Astrocyte (in vitro differentiated cells and primary cell): ENCODE data around the gene CDK4. TPM values are rescaled to one million over a fixed set of nuclear protein-coding genes. Genes with fewer than 3 reads are reported as not detected.
A peak's percentile ranks its signal among the peaks of the same experiment; 100 is the strongest.

ENCODE experiments used
- DNase-seq: peaks from one replicate; pipeline ENCODE4 v3.0.0-alpha.2; 2010; ENCODE audit warnings: low read depth
- FAIRE-seq: peaks from 2 replicates; lab custom pipeline; 2011; peaks lifted over from hg19 to GRCh38; lab: Jason Lieb, UNC
- H2AFZ ChIP-seq: 2 replicates; pipeline ENCODE4 v1.6.0; 2012; ENCODE audit warnings: low read depth, low read length, inconsistent platforms
- H3K27ac ChIP-seq: 2 replicates; pipeline ENCODE4 v1.5.1; 2011; ENCODE audit warnings: low read depth, low read length, inconsistent platforms
- H3K27me3 ChIP-seq: 2 replicates; pipeline ENCODE4 v1.6.0; 2011; ENCODE audit warnings: low read length, inconsistent platforms; ENCODE audit not compliant: insufficient read depth
- H3K36me3 ChIP-seq: 2 replicates; pipeline ENCODE4 v1.5.1; 2011; ENCODE audit warnings: low read length, inconsistent platforms; ENCODE audit not compliant: insufficient read depth
- H3K4me1 ChIP-seq: 2 replicates; pipeline ENCODE4 v1.5.1; 2011; ENCODE audit warnings: low read length, inconsistent platforms; ENCODE audit not compliant: insufficient read depth
- H3K4me2 ChIP-seq: 2 replicates; pipeline ENCODE4 v1.6.0; 2012; ENCODE audit warnings: low read length, inconsistent platforms
- H3K4me3 ChIP-seq: 2 replicates; pipeline ENCODE4 v1.5.1; 2011; ENCODE audit warnings: low read depth, mild to moderate bottlenecking, low read length, inconsistent platforms; ENCODE audit not compliant: insufficient read depth
- H3K79me2 ChIP-seq: 2 replicates; pipeline ENCODE4 v1.6.0; 2012; ENCODE audit warnings: mild to moderate bottlenecking, low read length, inconsistent platforms; ENCODE audit not compliant: insufficient read depth
- H3K9ac ChIP-seq: 2 replicates; pipeline ENCODE4 v1.6.0; 2012; ENCODE audit warnings: mild to moderate bottlenecking, low read length, inconsistent platforms
- H3K9me3 ChIP-seq: 2 replicates; pipeline ENCODE4 v1.5.1; 2012; ENCODE audit warnings: low read depth, mild to moderate bottlenecking, low read length, inconsistent platforms; ENCODE audit not compliant: insufficient read depth
- H4K20me1 ChIP-seq: 2 replicates; pipeline ENCODE4 v1.6.0; 2012; ENCODE audit warnings: low read length, inconsistent platforms; ENCODE audit not compliant: insufficient read depth
- H3K27ac Mint-ChIP-seq: one replicate; pipeline ENCODE4 v1.8.0; 2021; ENCODE audit warnings: mild to moderate bottlenecking, mixed read lengths; ENCODE audit not compliant: unreplicated experiment
- H3K27me3 Mint-ChIP-seq: one replicate; pipeline ENCODE4 v1.8.0; 2021; ENCODE audit warnings: low read depth, mixed read lengths; ENCODE audit not compliant: unreplicated experiment
- H3K36me3 Mint-ChIP-seq: one replicate; pipeline ENCODE4 v1.8.0; 2021; ENCODE audit warnings: low read depth, mixed read lengths; ENCODE audit not compliant: unreplicated experiment
- H3K4me1 Mint-ChIP-seq: one replicate; pipeline ENCODE4 v1.8.0; 2021; ENCODE audit warnings: low read depth, mixed read lengths; ENCODE audit not compliant: unreplicated experiment
- H3K4me3 Mint-ChIP-seq: one replicate; pipeline ENCODE4 v1.8.0; 2021; ENCODE audit warnings: mild to moderate bottlenecking, moderate library complexity, mixed read lengths; ENCODE audit not compliant: unreplicated experiment
- H3K9me3 Mint-ChIP-seq: one replicate; pipeline ENCODE4 v1.8.0; 2021; ENCODE audit warnings: mild to moderate bottlenecking, mixed read lengths; ENCODE audit not compliant: unreplicated experiment
- EZH2 ChIP-seq: IDR thresholded peaks from 2 replicates; pipeline ENCODE4 v1.6.1; 2012; ENCODE audit warnings: mild to moderate bottlenecking, low read length, inconsistent platforms; ENCODE audit not compliant: insufficient read depth
- total RNA-seq: library from RNA; stranded (reverse); gene quantifications from 2 replicates; pipeline ENCODE4 v1.2.1, GENCODE V29; 2021
- TF ChIP-seq, protein P1 (sequence below): IDR thresholded peaks from 2 replicates; pipeline ENCODE4 v1.5.1; 2011; ENCODE audit warnings: low read depth, mild to moderate bottlenecking, inconsistent platforms, low read length, moderate library complexity; ENCODE audit not compliant: insufficient read depth

Gene CDK4
- total RNA-seq, 1 donor from 2014 or later: 133 TPM

DNA sequence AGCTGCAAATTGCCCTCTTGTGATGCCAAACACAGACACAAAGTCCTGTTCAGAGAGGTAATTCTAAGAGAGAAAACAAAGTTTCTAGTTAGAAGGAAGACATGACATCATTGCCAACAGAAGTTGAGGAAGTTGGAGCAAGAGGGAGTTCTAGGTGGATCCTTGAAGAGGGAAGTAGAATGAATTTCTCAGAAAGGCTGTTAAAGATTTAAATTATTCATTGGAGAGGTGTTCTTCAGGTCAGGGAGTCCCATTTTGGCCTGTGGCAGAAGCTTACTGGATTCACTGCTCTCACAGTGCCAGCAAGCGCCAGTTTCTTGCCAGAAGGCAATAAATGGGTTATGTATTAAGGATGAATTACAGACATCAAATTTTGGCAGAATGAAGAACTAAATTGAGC is 45.8 kb upstream of the CDK4 start:
- no peaks in the 10 kb centered on the region for H3K9me3 Mint-ChIP-seq
- H2AFZ ChIP-seq: no peak overlapping the region
- H3K27ac Mint-ChIP-seq: no peak overlapping the region
- no peak overlapping the region for H3K9ac ChIP-seq
- peaks cover 13% of the 10 kb centered on the region for H3K4me1 ChIP-seq
- peaks cover 9% of the 10 kb centered on the region for H3K4me1 Mint-ChIP-seq
- no peak overlapping the region for H3K4me3 Mint-ChIP-seq
- H3K27me3 ChIP-seq: no peaks in the 10 kb centered on the region
- no peak overlapping the region for H3K27ac ChIP-seq
- no peak for TF ChIP-seq EZH2
- TF ChIP-seq, protein P1, sequence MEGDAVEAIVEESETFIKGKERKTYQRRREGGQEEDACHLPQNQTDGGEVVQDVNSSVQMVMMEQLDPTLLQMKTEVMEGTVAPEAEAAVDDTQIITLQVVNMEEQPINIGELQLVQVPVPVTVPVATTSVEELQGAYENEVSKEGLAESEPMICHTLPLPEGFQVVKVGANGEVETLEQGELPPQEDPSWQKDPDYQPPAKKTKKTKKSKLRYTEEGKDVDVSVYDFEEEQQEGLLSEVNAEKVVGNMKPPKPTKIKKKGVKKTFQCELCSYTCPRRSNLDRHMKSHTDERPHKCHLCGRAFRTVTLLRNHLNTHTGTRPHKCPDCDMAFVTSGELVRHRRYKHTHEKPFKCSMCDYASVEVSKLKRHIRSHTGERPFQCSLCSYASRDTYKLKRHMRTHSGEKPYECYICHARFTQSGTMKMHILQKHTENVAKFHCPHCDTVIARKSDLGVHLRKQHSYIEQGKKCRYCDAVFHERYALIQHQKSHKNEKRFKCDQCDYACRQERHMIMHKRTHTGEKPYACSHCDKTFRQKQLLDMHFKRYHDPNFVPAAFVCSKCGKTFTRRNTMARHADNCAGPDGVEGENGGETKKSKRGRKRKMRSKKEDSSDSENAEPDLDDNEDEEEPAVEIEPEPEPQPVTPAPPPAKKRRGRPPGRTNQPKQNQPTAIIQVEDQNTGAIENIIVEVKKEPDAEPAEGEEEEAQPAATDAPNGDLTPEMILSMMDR: no peak
- no peak for FAIRE-seq
- no peak for DNase-seq
- no peaks in the 10 kb centered on the region for H3K9me3 ChIP-seq
- peaks cover 17% of the 10 kb centered on the region for H3K36me3 Mint-ChIP-seq
- no peaks in the 10 kb centered on the region for H3K79me2 ChIP-seq
- no peaks in the 10 kb centered on the region for H4K20me1 ChIP-seq
- H3K4me2 ChIP-seq: no peak overlapping the region
- peaks cover 24% of the 10 kb centered on the region for H3K36me3 ChIP-seq
- H3K27me3 Mint-ChIP-seq: no peaks in the 10 kb centered on the region
- H3K4me3 ChIP-seq: no peak overlapping the region

DNA sequence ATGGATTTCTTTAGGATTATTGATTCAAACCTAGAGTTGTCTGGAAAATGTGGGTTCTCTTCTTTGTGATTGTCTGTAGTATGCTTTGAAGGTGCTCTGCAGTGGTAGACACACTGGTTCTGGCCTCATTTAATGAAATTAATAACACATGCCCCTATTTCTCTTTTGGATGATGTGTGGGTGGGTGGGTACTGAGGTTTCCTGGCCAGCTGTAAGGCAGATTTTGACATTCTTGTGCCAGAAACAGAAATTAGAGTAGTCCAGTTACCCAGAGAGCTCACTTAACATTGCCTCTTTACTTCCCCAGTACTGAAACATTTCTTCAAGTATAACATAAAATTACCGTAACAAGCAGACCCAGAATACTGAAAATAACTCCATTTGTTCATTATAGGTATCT is 44.9 kb upstream of the CDK4 start:
- Mint-ChIP-seq H3K27me3 (no peaks in the 10 kb centered on the region), H3K4me1 (peaks cover 9% of the 10 kb centered on the region), H3K9me3 (no peaks in the 10 kb centered on the region), H3K36me3 (peaks cover 19% of the 10 kb centered on the region), H3K27ac (no peak overlapping the region), H3K4me3 (no peak overlapping the region)
- H3K9ac ChIP-seq: no peak overlapping the region
- TF ChIP-seq, protein P1: no peak
- no peak for TF ChIP-seq EZH2
- H3K36me3 ChIP-seq: peaks cover 21% of the 10 kb centered on the region
- H3K4me2 ChIP-seq: no peak overlapping the region
- H2AFZ ChIP-seq: no peak overlapping the region
- no peak overlapping the region for H3K27ac ChIP-seq
- DNase-seq (no peak), FAIRE-seq (no peak)
- H3K9me3 ChIP-seq: no peaks in the 10 kb centered on the region
- H3K4me3 ChIP-seq: no peak overlapping the region
- H4K20me1 ChIP-seq: no peaks in the 10 kb centered on the region
- peaks cover 13% of the 10 kb centered on the region for H3K4me1 ChIP-seq
- no peaks in the 10 kb centered on the region for H3K79me2 ChIP-seq
- H3K27me3 ChIP-seq: no peaks in the 10 kb centered on the region

DNA sequence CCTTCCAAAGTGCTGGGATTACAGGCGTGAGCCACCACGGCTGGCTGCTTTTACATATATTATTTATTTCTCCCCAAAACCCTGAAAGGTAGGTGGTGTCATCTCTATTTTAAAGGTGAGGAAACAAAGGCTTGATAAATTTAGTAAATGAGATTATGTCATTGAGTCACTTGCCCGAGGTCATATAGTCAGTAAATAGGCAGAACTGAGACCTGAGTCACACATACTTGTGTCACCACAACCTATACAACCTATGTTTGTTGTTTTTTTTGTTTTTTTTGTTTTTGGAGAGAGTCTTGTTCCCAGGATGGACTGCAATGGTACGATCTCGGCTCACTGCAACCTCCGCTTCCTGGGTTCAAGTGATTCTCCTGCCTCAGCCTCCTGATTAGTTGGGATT is 43.2 kb upstream of the CDK4 start:
- Histone ChIP-seq H3K4me2 (no peak overlapping the region), H3K9ac (no peak overlapping the region), H4K20me1 (no peaks in the 10 kb centered on the region), H3K4me1 (peaks cover 13% of the 10 kb centered on the region), H3K4me3 (no peak overlapping the region), H3K79me2 (no peaks in the 10 kb centered on the region), H3K9me3 (no peaks in the 10 kb centered on the region), H3K36me3 (peaks cover 21% of the 10 kb centered on the region), H3K27me3 (no peaks in the 10 kb centered on the region), H3K27ac (peak overlapping the region; percentile 13), H2AFZ (no peak overlapping the region)
- no peak overlapping the region for H3K4me3 Mint-ChIP-seq
- no peaks in the 10 kb centered on the region for H3K27me3 Mint-ChIP-seq
- no peaks in the 10 kb centered on the region for H3K9me3 Mint-ChIP-seq
- no peak for DNase-seq
- H3K27ac Mint-ChIP-seq: peak overlapping the region; percentile 41
- TF ChIP-seq, protein P1: no peak
- no peak for TF ChIP-seq EZH2
- H3K4me1 Mint-ChIP-seq: peaks cover 9% of the 10 kb centered on the region
- no peak for FAIRE-seq
- H3K36me3 Mint-ChIP-seq: peaks cover 15% of the 10 kb centered on the region
